Panc1 (cell line): ENCODE data around the gene COMMD7. TPM values are rescaled to one million over a fixed set of nuclear protein-coding genes. Genes with fewer than 3 reads are reported as not detected.

ENCODE experiments used
- ATAC-seq: fragments of 200-7000 bp; cut with Tn5 transposase; 2 replicates; pipeline ENCODE4 v1.9.1; 2020; ENCODE audit warnings: mild to moderate bottlenecking, moderate library complexity
- BruUV-seq: library from RNA; stranded (reverse); fragments of 400-500 nt; replicated peaks from 2 replicates; lab custom pipeline; 2021; lab: Mats Ljungman, UMichigan
- CTCF ChIA-PET: fragments of 300-600 bp; sonication (Branson Sonifier 250); formaldehyde crosslinking; loops from one replicate; lab custom pipeline; 2022; ENCODE audit warnings: antibody characterized with exemption; lab: Charles Lee
- POLR2A ChIA-PET: fragments of 300-600 bp; sonication (Branson Sonifier 250); formaldehyde crosslinking; loops from one replicate; lab custom pipeline; 2022; ENCODE audit warnings: antibody characterized with exemption; lab: Charles Lee
- DNase-seq: peaks from one replicate; pipeline ENCODE4 v3.0.0-alpha.2; 2010; ENCODE audit warnings: low read depth, low spot score
- H3K27ac ChIP-seq: 2 replicates; pipeline ENCODE4 v1.5.1; 2011; ENCODE audit warnings: mild to moderate bottlenecking, low read length, inconsistent platforms
- H3K27me3 ChIP-seq: fragments of 200-500 bp; sonication (Bioruptor generic); 2 replicates; pipeline ENCODE4 v1.6.0; 2014; ENCODE audit warnings: low read length, inconsistent platforms; ENCODE audit not compliant: control insufficient read depth, insufficient read depth
- H3K36me3 ChIP-seq: fragments of 200-500 bp; sonication (Bioruptor generic); 2 replicates; pipeline ENCODE4 v1.5.1; 2014; ENCODE audit warnings: inconsistent platforms, mild to moderate bottlenecking, low read length, moderate library complexity; ENCODE audit not compliant: control insufficient read depth, insufficient read depth
- H3K4me1 ChIP-seq: 2 replicates; pipeline ENCODE4 v1.5.1; 2011; ENCODE audit warnings: inconsistent platforms, mild to moderate bottlenecking, low read length, moderate library complexity; ENCODE audit not compliant: control insufficient read depth, insufficient read depth
- H3K4me3 ChIP-seq, 2 experiments: 2 replicates each; pipeline ENCODE4 v1.5.1; 2011 to 2012; ENCODE audit warnings: low read depth in 2 of 2, low read length in 2 of 2, mild to moderate bottlenecking in 2 of 2, inconsistent platforms in 1 of 2, moderate library complexity in 1 of 2
- H3K9me3 ChIP-seq: fragments of 200-500 bp; sonication (Bioruptor generic); 2 replicates; pipeline ENCODE4 v1.5.1; 2014; ENCODE audit warnings: low read depth, mild to moderate bottlenecking, inconsistent platforms, low read length, moderate library complexity; ENCODE audit not compliant: control insufficient read depth, insufficient read depth
- POLR2AphosphoS5 ChIP-seq: IDR thresholded peaks from 2 replicates; pipeline ENCODE4 v1.6.1; 2012; ENCODE audit warnings: mild to moderate bottlenecking, low read depth, low read length, moderate library complexity
- SIN3A ChIP-seq: IDR thresholded peaks from 2 replicates; pipeline ENCODE4 v1.6.1; 2012; ENCODE audit warnings: low read depth, mild to moderate bottlenecking, low read length, moderate library complexity, borderline replicate concordance; ENCODE audit not compliant: insufficient read depth
- TCF7L2 ChIP-seq: IDR thresholded peaks from 2 replicates; pipeline ENCODE4 v1.6.1; 2011; ENCODE audit warnings: mild to moderate bottlenecking, low read depth, low read length, inconsistent platforms
- in situ Hi-C: cut with HindIII; loops from 2 replicates; pipeline ENCODE4 v1.10.0; 2016; ENCODE audit warnings: low sequenced_read_pairs, low pct_unique_long_range_greater_than_20kb
- intact Hi-C: fragments of 100-400 bp; cut with micrococcal nuclease; formaldehyde crosslinking; loops from one replicate; pipeline ENCODE4 v1.10.0; 2022; ENCODE audit not compliant: unreplicated experiment
- total RNA-seq: library from RNA; stranded (reverse); gene quantifications from one replicate; pipeline ENCODE4 v1.2.1, GENCODE V29; 2021; ENCODE audit not compliant: unreplicated experiment
- TF ChIP-seq, protein P1 (sequence below), 2 experiments: IDR thresholded peaks; 2 replicates each; pipeline ENCODE4 v1.6.1; 2011 to 2012; ENCODE audit warnings: low read depth in 2 of 2, control low read depth in 1 of 2, low read length in 1 of 2, mild to moderate bottlenecking in 1 of 2, moderate library complexity in 1 of 2; ENCODE audit not compliant: insufficient read depth in 1 of 2
- TF ChIP-seq, protein P2 (sequence below): fragments of 450-650 bp; IDR thresholded peaks from 2 replicates; pipeline ENCODE4 v1.5.1; 2017; ENCODE audit warnings: mild to moderate bottlenecking

Gene COMMD7
- total RNA-seq, 1 experiment from 2014 or later: 24.8 TPM

GRCh38 chr20:32664012-32664677 is 79.1 kb downstream of the COMMD7 start:
- intact Hi-C loops (no loop called here), in situ Hi-C loops (no loop called here)
- CTCF ChIA-PET: no interaction called here
- POLR2A ChIA-PET: interaction anchor here (0.6 kb wide), 1 partner anchor 134 kb away, joined by 4 read pairs; no protein-coding TSS in a partner anchor
- Histone ChIP-seq H3K4me1 (no peaks in the 10 kb centered on the region), H3K4me3 (no peak overlapping the region), H3K9me3 (no peaks in the 10 kb centered on the region), H3K27ac (no peak overlapping the region), H3K27me3 (no peaks in the 10 kb centered on the region), H3K36me3 (no peaks in the 10 kb centered on the region)
- DNase-seq (no peak), ATAC-seq (peak; percentile 47; the same call in 1 of the 2 replicates)
- no TSS peak for BruUV-seq
- TF ChIP-seq POLR2AphosphoS5: no peak
- TF ChIP-seq TCF7L2: no peak
- TF ChIP-seq, protein P1, sequence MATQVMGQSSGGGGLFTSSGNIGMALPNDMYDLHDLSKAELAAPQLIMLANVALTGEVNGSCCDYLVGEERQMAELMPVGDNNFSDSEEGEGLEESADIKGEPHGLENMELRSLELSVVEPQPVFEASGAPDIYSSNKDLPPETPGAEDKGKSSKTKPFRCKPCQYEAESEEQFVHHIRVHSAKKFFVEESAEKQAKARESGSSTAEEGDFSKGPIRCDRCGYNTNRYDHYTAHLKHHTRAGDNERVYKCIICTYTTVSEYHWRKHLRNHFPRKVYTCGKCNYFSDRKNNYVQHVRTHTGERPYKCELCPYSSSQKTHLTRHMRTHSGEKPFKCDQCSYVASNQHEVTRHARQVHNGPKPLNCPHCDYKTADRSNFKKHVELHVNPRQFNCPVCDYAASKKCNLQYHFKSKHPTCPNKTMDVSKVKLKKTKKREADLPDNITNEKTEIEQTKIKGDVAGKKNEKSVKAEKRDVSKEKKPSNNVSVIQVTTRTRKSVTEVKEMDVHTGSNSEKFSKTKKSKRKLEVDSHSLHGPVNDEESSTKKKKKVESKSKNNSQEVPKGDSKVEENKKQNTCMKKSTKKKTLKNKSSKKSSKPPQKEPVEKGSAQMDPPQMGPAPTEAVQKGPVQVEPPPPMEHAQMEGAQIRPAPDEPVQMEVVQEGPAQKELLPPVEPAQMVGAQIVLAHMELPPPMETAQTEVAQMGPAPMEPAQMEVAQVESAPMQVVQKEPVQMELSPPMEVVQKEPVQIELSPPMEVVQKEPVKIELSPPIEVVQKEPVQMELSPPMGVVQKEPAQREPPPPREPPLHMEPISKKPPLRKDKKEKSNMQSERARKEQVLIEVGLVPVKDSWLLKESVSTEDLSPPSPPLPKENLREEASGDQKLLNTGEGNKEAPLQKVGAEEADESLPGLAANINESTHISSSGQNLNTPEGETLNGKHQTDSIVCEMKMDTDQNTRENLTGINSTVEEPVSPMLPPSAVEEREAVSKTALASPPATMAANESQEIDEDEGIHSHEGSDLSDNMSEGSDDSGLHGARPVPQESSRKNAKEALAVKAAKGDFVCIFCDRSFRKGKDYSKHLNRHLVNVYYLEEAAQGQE (IDR thresholded peaks at IDR 0.05; ENCODE audit: insufficient read depth in 1 of 2, low read depth in 2 of 2, low read length in 1 of 2): no peak
- TF ChIP-seq, protein P2, sequence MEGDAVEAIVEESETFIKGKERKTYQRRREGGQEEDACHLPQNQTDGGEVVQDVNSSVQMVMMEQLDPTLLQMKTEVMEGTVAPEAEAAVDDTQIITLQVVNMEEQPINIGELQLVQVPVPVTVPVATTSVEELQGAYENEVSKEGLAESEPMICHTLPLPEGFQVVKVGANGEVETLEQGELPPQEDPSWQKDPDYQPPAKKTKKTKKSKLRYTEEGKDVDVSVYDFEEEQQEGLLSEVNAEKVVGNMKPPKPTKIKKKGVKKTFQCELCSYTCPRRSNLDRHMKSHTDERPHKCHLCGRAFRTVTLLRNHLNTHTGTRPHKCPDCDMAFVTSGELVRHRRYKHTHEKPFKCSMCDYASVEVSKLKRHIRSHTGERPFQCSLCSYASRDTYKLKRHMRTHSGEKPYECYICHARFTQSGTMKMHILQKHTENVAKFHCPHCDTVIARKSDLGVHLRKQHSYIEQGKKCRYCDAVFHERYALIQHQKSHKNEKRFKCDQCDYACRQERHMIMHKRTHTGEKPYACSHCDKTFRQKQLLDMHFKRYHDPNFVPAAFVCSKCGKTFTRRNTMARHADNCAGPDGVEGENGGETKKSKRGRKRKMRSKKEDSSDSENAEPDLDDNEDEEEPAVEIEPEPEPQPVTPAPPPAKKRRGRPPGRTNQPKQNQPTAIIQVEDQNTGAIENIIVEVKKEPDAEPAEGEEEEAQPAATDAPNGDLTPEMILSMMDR: no peak
- TF ChIP-seq SIN3A: no peak

DNA sequence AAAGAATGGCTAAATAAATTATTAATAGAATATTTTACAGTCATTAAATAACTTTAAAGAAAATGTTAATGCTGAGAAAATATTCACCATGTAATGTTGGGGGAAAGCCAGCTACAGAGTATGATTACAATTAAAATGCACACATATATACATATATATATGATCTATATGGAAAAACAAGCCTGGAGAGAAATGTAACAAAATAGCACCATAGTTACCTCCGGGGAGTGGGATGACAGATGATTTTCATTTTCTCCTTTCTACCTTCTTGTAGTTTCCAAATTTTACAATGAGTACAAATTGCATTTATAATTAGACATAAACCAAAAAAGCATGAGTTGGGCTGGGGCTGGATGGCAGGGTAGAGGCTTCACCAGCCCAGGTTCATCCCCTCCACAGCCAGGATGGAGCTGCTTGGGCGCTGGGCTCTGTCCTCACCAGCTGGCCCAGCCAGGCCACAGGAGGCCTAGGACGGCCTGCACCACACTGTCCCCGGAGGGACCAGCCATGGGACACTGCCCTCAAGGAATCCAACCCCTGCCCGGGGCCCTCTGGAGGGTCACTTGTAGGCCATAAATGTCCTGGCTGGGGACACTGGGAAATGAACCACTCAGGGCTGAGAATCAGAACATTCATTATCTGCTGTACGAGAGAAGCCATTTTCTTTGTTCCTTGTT is 79.8 kb downstream of the COMMD7 start:
- ChIA-PET POLR2A (no interaction called here), CTCF (interaction anchor here (0.6 kb wide), 1 partner anchor 390 kb away, joined by 4 read pairs; no protein-coding TSS in a partner anchor)
- intact Hi-C loops (no loop called here), in situ Hi-C loops (no loop called here)
- Histone ChIP-seq H3K36me3 (no peaks in the 10 kb centered on the region), H3K4me1 (no peaks in the 10 kb centered on the region), H3K27ac (no peak overlapping the region), H3K27me3 (no peaks in the 10 kb centered on the region), H3K4me3 (no peak overlapping the region), H3K9me3 (no peaks in the 10 kb centered on the region)
- no TSS peak for BruUV-seq
- ATAC-seq (no peak), DNase-seq (no peak)
- TF ChIP-seq TCF7L2: no peak
- TF ChIP-seq, protein P2: no peak
- TF ChIP-seq SIN3A: no peak
- TF ChIP-seq POLR2AphosphoS5: no peak
- TF ChIP-seq, protein P1 (IDR thresholded peaks at IDR 0.05; ENCODE audit: insufficient read depth in 1 of 2, low read depth in 2 of 2, low read length in 1 of 2): no peak
